AG04450 (cell line): Measurements from ENCODE around the gene FCRL2. TPM values are rescaled to one million over a fixed set of nuclear protein-coding genes. Genes with fewer than 3 reads are reported as not detected.

ENCODE experiments used
- CTCF ChIA-PET: fragments of 300-600, 350-600 bp; formaldehyde crosslinking; extraction: SDS; loops from one replicate; lab custom pipeline; 2022; ENCODE audit warnings: antibody characterized with exemption, inconsistent platforms; lab: Charles Lee
- POLR2A ChIA-PET: fragments of 350-600 bp; formaldehyde crosslinking; extraction: SDS; loops from one replicate; lab custom pipeline; 2021; ENCODE audit warnings: antibody characterized with exemption, inconsistent platforms; lab: Yijun Ruan, JAX
- DNase-seq: peaks from one replicate; pipeline ENCODE4 v3.0.0-alpha.2; 2011; ENCODE audit warnings: low read depth, low spot score
- H3K27ac ChIP-seq: one replicate; pipeline ENCODE4 v1.5.1; 2012; ENCODE audit warnings: low read depth, low read length, control low read depth
- H3K27me3 ChIP-seq: one replicate; pipeline ENCODE4 v1.6.0; 2012; ENCODE audit warnings: low read length; ENCODE audit not compliant: control insufficient read depth, insufficient read depth
- H3K4me3 ChIP-seq: 2 replicates; pipeline ENCODE4 v1.5.1; 2011; ENCODE audit warnings: mild to moderate bottlenecking, low read depth, low read length, control low read depth
- H3K9me3 ChIP-seq: 2 replicates; pipeline ENCODE4 v1.5.1; 2012; ENCODE audit warnings: low read length; ENCODE audit not compliant: control insufficient read depth, insufficient read depth
- polyA plus RNA-seq: library from polyadenylated mRNA; depleted of rRNA; stranded (reverse); fragments of >200 nt; gene quantifications from 2 replicates; pipeline ENCODE4 v1.2.3, GENCODE V29; 2011
- TF ChIP-seq, protein P1 (sequence below): IDR thresholded peaks from 2 replicates; pipeline ENCODE4 v1.5.1; 2011; ENCODE audit warnings: low read depth, low read length, control low read depth, inconsistent platforms

Gene FCRL2
- polyA plus RNA-seq, 1 experiment, result not detected

DNA sequence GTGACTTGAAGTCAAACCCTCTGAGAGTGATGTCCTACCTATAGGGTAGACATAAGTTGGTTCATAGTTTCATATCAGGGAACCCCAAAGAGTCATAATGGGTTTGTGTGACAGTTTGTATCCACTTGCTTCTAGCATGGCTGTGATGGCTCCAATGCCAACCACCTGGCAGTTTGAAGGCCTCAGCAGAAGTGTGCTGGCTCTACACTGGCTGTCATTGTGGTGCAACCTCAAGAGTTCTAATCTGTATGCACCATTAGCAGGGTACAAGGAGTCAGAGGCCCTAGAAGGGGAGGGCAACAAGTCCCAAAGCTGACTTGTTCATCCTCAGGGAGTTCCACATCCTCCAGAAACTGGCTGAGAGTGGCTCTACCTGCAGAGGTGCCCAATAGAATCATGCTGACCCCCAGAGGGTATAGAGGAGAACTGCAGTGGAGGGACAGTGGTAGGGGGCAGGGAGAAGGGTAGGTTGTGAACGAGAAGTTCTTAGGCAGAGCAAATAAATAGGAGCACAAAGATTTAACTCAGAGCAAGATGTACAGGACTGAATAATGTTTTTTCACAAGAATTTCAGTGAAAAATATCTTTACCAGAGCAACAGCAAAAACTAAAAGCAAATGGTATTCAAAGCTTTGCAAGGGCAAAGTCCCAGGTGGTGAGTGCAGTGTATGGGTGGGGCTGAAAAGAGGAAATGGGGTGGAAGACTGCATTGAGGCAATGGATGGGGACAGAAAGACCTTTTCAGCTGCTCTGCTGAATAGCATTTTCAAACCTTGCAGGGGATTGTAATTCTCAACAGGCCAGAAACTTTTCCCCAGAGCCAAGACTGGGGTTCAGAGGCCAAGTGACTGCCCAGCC, 3.2 kb downstream of the FCRL2 start:
- H3K9me3 ChIP-seq, result no peaks in the 10 kb centered on the region
- ChIA-PET CTCF (interaction anchor here (1.1 kb wide), 1 partner anchor 15 kb away, joined by 3 read pairs; no protein-coding TSS in a partner anchor), POLR2A (no interaction called here)
- H3K27ac ChIP-seq, result no peak overlapping the region
- no peak overlapping the region for H3K4me3 ChIP-seq
- H3K27me3 ChIP-seq, result no peaks in the 10 kb centered on the region
- no peak for DNase-seq
- TF ChIP-seq, protein P1, sequence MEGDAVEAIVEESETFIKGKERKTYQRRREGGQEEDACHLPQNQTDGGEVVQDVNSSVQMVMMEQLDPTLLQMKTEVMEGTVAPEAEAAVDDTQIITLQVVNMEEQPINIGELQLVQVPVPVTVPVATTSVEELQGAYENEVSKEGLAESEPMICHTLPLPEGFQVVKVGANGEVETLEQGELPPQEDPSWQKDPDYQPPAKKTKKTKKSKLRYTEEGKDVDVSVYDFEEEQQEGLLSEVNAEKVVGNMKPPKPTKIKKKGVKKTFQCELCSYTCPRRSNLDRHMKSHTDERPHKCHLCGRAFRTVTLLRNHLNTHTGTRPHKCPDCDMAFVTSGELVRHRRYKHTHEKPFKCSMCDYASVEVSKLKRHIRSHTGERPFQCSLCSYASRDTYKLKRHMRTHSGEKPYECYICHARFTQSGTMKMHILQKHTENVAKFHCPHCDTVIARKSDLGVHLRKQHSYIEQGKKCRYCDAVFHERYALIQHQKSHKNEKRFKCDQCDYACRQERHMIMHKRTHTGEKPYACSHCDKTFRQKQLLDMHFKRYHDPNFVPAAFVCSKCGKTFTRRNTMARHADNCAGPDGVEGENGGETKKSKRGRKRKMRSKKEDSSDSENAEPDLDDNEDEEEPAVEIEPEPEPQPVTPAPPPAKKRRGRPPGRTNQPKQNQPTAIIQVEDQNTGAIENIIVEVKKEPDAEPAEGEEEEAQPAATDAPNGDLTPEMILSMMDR, result no peak

DNA sequence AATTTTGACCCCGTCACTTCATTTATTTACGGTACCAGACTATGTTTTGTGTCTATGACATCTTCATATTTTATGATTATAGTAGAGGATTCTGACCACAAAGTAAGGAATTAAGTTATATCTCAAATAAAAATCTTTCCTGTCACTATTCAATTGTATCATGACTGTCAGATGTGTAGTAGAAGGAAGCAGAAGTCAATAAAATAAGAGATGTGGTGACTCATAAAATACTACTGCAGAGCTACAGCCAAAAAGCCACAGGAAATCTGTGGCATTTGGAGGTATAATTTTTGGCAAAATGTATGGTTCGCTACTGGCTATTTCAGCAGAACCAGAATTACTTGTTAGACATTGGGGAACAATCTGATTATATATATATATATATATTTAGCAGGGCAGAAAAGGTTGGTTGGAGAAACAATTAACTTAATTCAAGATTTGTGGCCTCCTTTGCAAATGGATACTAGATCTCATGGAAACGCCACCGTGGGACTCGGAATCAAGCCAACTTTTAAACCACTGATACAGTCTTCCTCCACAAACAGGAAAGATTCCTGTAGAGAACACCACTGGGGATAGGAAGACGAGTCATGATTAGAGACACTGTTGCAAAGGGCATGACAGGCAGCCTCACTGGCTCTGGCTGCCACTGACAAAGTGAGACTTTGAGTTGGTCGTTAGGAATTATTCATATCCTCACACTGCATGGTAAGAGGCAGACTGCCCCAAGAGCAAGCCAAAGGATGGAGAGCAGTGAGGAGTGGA, 5.1 kb downstream of the FCRL2 start:
- H3K4me3 ChIP-seq, result no peak overlapping the region
- DNase-seq, result no peak
- no peak overlapping the region for H3K27ac ChIP-seq
- ChIA-PET CTCF (no interaction called here), POLR2A (no interaction called here)
- no peaks in the 10 kb centered on the region for H3K27me3 ChIP-seq
- TF ChIP-seq, protein P1, result no peak
- H3K9me3 ChIP-seq, result no peaks in the 10 kb centered on the region

DNA sequence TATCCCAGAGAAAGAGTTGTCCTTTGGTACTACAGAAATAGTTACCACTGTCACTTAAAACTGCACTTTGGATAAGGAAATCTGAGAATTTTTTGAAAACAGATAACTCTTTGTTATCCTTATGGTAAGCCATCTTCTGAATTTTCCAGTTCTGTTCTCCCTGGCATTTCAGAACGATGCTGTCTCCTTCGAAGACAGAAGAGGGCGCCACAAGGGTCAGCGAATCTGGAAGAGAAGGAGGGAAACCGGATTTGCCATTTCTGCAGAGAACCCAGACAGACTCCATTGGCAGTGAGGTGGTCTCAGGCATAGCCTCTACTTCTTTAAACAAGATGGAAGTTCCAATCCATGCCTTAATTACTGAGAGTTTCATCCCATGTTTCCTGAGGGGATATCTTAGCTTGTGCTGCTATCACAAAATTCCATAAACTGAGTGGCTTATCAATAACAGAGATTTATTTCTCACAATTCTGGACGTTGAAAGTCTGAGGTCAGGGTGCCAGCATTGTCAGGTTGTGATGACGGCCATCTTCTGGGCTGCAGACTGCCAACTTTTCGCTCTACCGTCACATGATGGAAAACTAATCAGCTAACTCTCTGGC, 6.4 kb downstream of the FCRL2 start:
- DNase-seq, result no peak

DNA sequence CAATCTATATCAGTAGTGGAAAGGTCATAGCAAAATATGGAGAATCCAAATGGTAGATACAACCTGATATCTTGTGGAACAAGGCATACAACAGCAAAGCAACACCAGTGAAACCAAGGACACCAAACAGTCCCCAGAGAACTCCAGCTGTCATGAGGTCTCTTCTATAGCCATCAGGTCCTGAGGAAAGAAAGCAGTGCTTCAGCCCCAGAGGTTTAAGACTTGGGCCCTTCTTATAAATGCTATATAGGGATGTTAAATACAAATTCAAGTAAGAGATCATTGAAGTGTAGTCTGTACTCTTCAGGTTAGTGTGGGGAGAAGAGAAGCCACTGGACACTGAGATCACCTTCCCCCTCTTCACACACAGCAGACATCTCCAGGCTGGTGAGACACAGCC, 10.1 kb downstream of the FCRL2 start:
- no peak for DNase-seq
- TF ChIP-seq, protein P1, result no peak
- no peak overlapping the region for H3K27ac ChIP-seq
- CTCF ChIA-PET, result interaction anchor here (2.1 kb wide), 1 partner anchor 358 kb away, joined by 6 read pairs; no protein-coding TSS in a partner anchor
- no peaks in the 10 kb centered on the region for H3K9me3 ChIP-seq
- POLR2A ChIA-PET, result no interaction called here
- H3K27me3 ChIP-seq, result no peaks in the 10 kb centered on the region
- H3K4me3 ChIP-seq, result no peak overlapping the region

More for the DNA sequence above, 6.4 kb downstream of the FCRL2 start:
- no peak overlapping the region for H3K4me3 ChIP-seq
- H3K9me3 ChIP-seq, result no peaks in the 10 kb centered on the region
- H3K27ac ChIP-seq, result no peak overlapping the region
- ChIA-PET CTCF (interaction anchor here (0.6 kb wide), 1 partner anchor 354 kb away, joined by 3 read pairs; no protein-coding TSS in a partner anchor), POLR2A (no interaction called here)
- TF ChIP-seq, protein P1, result peak; percentile 29; the same call in 1 of the 2 replicates
- H3K27me3 ChIP-seq, result no peaks in the 10 kb centered on the region
